HG02852 (cell line): ENCODE measurements around the gene AUNIP.

Source experiments
- ATAC-seq: cut with Tn5 transposase; IDR thresholded peaks from one replicate; pipeline ENCODE4 v1.9.1; 2021; ENCODE audit warnings: mild to moderate bottlenecking, moderate library complexity; ENCODE audit not compliant: unreplicated experiment

The AUNIP gene, protein sequence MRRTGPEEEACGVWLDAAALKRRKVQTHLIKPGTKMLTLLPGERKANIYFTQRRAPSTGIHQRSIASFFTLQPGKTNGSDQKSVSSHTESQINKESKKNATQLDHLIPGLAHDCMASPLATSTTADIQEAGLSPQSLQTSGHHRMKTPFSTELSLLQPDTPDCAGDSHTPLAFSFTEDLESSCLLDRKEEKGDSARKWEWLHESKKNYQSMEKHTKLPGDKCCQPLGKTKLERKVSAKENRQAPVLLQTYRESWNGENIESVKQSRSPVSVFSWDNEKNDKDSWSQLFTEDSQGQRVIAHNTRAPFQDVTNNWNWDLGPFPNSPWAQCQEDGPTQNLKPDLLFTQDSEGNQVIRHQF

DNA sequence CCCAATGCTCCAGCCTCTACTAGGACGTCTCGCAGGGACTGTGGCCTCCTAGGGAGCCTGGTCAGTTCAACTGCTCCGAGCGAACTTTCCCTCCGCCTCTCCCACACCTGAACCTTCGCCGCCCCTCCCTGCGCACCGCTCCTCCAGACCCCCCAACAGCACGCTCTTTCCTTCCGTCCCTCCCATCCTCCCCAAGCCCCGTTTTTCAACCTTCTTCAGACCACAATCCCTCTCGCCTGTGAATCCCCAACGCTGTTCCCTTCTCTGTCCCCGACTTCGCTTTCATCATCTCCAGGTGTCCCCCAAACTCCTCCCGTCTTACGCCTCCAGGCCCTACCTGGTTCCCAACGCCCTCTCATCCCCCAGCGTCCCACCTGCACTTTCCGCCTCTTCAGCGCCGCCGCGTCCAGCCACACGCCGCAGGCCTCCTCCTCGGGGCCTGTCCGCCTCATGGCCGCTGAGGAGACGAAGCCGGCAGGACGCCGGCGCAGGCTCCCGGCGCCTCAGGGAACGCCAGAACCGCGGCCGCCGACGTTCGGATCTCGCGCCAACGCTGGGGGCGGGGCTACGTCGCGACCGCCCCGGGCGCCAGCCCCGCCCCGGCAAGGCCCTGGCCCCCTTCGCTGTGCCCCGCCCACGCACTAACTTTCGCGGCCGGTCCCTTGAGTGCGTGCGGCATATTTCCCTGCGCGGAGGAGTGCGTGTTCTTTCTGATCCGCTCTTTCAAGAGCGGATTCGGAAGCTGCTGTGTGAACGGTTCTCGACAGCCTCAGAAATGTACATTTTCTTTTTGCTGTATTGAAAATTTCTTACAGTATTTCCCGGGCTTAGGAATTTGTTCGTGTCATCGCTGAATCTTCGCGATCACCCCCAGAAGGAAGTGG, at the start of gene AUNIP:
TSS of gene AUNIP (minus strand) at position 552 of the 884 bp plus-strand sequence. CDS start at position 452, 100 bp downstream.
- ATAC-seq, result peak; percentile 77

DNA sequence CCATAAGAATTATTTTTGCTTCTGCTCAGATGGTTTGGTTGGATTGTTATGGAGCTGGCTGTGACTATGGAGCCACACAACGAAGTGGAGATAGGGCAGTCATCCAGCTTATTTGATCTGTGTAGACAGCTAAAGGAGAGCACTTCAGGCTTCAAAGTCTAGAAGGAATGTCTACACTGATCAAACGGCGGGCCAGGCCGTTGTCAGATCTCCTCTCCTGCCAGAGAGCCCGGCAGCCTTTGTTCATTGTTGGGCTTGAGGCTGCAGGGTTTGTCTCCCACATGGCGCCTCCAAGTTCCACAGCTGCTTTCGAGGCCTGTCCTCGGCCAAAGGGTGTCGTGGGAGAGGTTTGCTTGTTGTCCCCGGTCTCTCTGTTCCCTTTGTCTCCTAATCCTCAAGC, 49.8 kb upstream of the AUNIP start:
- no peak for ATAC-seq

DNA sequence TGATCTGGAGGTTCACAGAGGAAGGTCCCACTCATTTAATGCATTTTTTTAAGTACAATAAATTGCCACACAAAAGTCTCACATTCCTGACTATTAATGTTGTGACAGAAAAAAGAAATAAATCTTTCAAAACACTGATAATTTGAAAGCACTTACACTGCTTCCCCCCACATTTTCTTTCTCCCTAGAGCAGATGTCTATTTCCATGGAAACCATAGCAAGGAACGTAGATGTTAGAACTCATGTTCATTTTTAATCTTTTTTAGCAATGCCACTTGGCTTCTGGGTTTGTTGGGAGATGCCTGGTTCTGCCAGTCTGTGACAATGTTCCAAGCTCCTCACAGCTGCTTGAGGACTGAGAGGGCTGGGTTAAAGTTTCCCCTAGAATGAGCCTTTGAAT, 48.9 kb upstream of the AUNIP start:
- ATAC-seq, result no peak

DNA sequence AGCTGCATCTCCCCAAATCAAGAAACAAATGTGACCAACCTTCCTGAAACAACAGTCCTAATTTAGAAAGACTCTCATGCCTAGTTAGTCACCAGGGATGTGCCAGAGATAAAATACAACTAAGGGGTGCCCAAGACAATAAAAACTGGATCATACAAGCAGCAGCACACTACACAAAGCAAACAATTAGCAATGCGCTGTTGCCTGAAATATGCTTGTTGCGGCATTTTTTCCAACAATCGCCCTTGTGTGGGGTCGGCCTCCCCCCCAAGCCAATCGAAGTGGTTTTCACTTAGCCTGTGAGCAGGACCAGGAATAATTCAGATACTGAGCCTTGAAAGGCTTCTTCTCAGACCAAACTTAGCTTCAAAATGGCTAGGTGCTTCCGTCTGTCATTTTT, 48.3 kb upstream of the AUNIP start:
- no peak for ATAC-seq

DNA sequence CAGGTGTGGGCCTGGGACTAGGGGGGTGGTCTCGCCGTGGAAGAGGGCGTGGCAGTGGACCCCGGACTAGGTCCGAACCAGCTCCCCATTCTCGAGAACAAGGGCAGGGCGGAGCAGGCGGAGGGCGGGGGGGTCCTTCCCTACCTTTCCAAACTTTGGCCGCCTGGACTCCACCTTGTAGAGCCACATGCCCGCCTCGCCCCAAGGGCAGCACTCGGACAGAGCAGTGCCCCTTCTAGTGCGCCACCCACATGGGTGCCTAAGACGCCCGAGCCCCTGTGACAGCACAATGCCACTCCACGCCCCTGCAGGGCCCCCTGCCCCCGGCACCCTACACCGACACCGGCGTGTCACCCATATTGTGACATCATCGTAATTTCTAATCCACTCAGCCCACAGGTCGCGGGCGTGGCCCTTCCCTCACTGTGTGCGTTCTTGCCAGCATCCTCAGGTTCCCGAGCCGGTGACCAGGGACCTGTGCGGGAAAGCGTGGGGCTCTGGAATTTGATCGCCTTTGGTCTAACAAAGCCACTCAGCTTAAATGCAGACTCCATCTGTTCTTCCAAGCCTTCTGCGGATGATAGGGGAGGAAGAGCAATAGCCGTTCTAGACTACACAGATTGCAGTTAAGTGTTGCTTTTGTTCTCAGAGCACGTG, 47.5 kb upstream of the AUNIP start:
- ATAC-seq, result no peak

DNA sequence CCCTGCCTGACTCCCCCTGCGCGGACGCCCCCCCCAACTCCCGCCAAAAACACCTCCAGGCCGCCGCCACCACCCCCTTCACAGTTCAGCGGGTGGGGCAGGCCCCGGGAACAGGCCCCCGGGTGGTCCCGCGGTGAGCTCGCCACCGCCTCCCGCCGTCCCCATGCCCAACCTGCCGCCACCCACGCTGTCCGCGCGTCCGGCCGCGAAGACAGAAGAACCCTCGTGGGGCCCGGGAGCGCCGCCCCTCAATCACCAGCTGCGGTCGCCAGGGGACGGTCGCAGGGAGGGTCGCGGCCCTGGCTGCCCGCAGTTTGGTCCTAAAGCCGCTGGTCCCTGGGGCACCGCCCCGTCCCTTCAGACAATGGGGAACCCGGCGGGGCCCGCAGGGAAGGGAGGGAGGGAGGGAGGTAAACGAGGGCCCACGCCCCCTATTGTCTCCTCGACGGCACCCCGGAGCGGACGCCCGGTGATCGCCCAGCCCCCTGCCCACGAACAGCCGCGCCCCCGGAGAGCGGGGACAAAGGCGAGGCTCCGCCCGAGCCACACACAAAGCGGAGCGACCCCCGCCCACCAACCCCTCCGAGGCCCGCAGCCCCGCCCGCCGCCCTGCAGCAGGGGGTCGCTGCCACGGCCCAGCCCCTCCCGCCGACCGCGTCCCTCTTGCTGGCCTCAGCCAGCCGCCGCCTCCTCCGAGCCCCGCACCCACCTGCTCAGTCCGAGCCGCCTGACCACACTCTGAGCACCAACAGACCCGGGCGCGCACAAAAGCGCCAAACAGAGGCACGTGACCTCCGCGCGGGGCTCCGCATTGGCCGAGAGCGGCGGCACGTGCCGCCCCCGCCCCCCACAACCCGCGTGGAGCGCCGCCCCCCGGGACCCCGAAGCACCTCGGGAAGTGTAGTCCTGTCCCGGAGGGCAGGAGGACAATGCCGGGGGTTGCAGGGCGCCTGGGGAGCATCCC, 46.7 kb upstream of the AUNIP start, which contains the start of gene STMN1:
TSS of gene STMN1 (minus strand) at position 740 of the 964 bp plus-strand sequence. CDS start 1,743 bp downstream, outside the sequence.
- peak; percentile 66 for ATAC-seq

DNA sequence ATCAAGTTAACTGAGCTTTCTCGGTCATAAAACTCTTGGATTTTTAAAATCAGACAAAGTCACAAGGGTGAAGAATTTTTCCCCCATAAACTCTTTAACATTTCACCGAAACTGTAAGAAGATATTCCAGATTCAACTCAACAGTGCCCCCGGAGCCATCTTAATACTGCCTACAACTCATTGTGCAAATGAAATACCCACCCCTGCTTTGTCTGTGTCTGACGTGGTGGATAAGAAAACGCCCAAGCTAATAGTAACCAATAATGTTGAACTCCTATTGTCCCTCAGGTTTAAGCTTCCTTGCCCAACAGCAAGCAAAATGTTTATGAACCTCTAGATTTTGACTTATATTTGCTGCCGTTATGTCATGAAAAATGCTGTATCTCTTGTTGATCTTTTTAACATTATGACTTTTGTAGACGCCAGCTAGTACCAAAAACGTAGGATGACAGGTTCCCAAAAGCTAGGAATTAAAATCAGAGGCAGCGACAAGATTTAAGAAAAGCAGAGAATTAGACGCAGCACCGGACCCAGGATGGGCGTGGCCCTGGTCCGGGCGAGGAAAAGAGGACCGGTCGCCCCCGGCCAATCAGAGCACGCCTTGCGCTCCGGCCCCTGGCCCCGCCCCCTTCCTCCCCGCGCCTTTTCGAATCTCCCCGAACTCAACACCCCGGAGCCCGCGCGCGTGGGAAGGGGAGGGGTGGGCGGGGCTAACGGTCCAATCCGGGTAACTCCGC, 45.9 kb upstream of the AUNIP start:
- ATAC-seq, result peak; percentile 73

DNA sequence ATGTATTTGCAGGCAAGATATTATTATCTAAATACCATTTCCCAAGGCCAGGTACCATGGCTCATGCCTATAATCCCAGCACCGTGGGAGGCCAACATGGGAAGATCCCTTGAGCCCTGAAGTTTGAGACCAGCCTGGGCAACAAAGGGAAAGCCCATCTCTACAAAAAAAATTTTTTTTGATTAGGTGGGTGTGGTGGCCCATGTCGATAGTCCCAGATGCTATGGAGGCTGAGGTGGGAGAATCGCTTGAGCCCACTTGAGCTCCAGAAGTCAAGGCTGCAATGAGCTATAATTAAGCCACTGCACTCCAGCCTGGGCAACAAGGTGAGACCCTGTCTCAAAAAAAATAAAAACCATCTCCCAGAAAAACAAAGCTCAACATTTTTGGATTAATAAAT, 44.7 kb upstream of the AUNIP start:
- ATAC-seq, result no peak

DNA sequence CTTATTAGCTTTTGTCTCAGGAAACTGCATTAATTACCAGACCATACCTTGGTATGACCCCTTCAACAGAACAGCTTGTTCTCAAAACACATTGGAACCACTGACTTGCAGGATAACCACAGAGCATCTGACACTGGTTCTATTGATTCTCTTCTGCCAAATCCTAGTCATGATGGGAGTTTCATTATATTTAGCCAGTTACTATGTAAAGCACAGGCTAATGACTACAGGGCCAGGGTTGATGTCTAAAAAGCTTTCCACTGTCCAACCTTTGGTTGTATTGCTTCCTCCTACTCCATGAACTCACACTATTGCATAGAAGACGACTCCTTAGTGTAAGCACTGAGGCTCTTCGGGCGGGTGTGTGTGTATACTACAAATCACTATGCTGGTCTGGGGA, 43.2 kb upstream of the AUNIP start:
- ATAC-seq, result no peak

DNA sequence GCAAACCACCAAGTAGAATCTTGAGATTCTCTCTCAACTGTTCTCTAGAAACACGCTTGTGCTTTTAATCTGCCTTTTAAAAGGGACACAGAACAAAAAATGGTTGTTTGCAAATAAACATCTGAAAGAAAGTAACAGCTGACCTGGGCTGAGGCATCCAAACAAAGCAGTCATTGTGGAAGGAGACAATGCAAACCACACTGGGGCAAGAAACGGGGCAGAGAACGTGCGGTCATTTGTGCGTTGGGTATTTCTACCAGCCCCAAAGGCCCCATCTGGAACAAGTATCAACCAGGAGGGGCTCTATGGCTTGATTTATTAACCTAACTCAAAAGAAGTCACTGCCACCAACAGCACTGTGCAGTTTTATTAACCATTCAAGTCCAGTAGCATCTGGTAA, 41.0 kb upstream of the AUNIP start:
- ATAC-seq, result no peak

DNA sequence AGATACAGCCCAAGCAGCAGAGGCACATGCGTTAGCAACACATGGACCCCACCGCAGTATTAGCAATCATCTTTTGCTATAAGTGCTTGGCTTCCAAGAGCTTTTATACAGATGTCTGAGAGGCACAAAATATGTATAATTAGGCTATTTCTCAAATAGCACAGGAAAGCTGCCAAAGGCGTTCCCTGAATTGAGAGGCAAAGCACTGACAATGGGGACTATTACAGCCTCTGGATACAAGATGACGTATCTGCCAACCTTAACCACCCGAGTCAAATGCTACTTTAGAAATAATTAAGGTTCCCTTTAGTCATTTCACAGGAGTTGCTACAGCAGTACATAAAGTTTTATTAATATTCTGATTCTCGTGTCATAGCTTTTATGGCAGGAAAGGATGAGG, 40.5 kb upstream of the AUNIP start:
- no peak for ATAC-seq

DNA sequence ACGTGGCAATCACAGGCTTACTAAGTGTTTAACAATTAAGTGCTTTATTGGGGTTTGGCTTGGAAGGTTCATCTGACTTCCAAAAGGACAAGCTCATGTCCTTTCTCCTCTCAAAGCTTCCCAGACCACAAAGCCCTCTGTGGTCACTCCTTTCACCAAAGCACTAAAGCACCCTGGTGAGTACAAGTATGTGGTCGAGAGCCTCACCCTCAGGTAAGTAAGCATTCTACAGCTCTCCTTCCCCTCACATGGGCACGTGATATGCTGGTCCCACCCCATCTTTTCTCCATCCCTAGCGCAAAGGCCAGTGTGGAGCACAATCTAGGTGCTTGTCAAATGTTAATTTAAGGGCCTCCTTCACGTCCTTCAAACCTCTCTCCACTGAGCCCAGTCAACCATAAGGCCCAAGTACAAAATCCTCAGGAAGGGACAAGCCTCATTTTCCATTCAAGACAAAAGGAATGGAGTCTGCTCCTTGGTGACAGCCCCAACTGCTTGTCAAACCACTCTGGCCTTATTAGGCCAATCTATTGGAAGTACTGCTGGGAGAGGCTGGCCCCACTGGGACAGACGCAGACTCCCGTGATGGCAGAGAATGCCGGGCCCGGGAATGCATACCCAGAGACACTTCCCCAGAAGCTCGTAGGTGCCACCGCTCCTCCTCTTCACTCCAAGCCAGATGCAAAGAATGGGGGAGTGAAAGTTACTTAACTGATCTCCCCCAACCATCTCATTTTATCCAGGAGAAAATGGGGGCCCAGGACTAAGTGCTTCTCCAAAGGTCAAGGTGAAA, 39.2 kb upstream of the AUNIP start:
- no peak for ATAC-seq

DNA sequence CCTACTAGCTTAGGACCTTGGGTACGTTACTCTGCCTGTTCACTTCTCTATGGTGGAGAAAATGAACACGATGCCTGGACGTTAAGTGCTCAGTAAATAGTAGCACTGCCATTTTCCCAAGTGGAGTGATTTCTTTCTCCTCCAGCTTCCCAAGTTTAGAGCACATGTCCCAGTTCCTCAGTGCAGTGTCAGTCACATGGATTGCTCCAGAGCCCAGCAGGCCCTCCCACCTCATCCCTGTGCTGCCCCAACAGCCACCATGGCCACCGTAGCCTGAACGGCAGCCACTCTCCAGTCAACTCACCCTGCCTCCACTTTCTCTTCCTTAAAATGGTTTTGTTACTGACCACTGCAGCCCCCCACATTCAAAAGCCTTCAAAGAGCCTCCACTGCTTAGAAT, 38.5 kb upstream of the AUNIP start:
- ATAC-seq, result no peak

DNA sequence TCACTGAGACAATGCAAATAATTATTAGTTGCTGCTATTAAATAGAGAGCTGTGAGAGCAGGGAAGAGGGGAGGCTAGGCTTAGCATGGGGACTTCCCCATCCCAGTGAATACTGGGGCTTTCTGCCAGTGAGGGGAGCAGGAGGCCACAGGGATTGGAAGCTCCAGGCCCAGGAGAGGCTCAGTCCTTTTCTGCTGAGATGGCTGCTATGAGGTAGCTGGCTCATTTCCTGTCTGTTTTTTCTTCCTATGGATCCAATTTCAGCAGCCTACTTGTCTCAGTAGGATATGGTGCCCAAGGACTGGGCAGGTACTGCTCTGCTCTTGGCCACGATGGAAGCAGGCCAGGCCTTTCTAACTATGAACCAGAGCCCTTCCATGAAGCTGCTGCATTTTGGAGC, 37.0 kb upstream of the AUNIP start:
- no peak for ATAC-seq

DNA sequence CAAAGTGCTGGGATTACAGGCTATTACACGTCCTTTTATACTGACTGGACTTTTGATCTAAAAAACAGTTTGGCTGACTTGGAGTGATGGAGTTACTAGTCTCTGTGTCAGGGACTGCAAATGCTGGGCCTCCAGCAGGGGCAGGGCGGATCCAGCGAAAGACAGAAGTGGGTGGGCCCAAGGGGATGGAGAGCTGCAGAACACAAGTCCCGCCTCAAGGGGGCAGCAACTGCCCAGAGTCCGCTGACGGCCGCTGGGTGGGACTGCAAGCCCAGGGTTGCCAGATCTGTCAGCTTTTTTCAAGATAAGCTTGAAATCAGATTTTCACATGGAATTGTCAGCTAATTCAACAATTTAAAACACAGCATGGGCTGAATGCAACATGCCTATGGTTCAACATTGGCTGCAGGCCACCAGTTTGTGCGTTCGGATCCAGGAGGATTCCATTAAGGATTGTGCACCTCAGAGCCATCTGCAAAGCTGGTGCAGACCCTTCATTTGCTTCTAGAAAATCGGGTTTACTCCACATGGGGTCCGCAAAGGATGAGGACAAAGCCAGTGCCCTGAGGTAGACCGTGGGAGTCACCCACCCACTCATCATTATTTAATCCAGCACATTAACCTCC, 36.2 kb upstream of the AUNIP start:
- ATAC-seq, result peak; percentile 86

DNA sequence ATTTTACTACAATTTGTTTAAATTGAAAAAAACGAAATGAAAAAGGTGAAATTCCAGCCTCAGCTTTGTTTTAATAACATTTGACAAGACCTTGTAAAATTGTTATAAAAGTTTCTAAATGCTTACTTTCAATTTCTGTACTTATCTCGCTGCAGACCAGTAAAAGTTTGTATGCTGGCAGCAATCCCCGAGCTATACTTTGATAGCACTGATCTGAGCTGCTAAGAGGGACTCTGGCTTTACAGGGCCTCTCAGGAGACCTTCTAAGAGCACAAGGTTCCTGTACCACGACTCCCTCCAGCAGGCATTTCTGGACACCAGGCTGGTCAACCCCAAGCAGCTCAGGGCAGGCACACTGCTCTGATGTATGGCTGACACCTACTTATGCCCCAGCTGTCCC, 33.9 kb upstream of the AUNIP start:
- no peak for ATAC-seq

DNA sequence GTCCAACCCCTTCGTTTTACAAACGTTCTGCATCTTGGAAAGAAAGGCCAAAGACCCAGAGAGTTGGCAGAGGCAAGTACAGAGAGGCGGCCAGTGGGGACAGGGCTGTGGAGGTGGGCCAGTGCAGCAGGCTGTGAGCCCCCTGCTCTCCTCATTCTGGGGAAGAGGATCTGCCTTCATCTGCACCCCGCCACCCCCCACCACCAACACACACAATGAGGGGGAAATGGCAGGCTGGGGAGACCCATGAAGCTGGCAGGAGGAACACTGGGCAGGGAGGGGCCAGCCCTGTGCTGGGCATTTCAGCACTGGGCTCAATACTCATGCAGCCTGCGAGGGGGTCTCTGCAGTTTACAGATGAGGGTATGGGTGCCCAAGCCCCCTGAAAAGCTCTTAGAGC, 32.3 kb upstream of the AUNIP start:
- no peak for ATAC-seq

DNA sequence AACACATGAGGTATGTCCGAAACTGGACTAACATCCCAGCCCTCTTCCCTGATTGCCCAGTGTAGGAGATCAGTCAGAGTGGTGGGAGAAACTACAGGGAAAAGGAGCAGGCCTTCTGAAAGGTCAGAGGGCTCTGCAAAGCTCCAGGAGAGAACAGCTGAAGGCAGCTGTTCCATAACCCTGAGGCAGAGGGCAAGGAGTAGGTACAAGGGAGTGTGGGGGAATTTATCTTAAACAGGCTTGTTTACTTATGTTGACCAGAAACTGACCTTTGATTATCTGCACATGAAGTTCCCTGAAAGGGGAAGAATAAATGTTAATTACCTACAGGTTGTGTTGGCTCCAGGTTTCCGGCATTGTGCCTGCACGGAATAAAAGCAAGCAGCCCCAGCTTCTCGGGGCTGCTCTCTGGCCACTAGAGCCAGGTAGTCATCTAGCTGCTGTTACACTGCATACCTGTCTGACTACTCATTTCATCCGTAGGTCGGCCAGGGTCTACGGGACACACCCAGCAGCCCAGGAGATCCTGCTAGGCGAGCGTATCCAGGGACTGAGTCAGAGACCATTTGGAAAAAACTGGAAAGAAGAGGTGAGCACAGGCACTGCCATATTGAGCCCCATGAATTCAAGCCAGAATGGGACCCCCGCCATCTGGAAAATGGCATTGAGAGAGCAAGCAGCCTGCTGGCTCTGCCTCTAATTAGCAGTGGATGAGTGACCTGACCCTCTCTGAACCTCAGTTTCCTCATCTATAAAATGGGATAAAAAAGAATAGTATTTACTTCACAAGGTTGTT, 31.2 kb upstream of the AUNIP start:
- ATAC-seq, result no peak
